Natural killer cell (primary cell): ENCODE measurements around the gene COPZ2. TPM values are rescaled to one million over a fixed set of nuclear protein-coding genes. Genes with fewer than 3 reads are reported as not detected.

Source experiments
- ATAC-seq, 3 donors: fragments of 150-1000 bp in 2 of 3; fragments of 200-7000 bp in 1 of 3; cut with Tn5 transposase; 1 replicate in 1 of 3; 2 replicates in 2 of 3; pipeline ENCODE4 v1.10.0; 2021; ENCODE audit warnings: mild to moderate bottlenecking in 2 of 3, moderate library complexity in 2 of 3
- DNase-seq, 2 donors: peaks; one replicate each; pipeline versions ENCODE4 v3.0.0 to v3.0.0-alpha.2; 2013 to 2021; ENCODE audit warnings: mixed read lengths in 1 of 2
- H3K27ac ChIP-seq: one replicate; pipeline ENCODE4 v1.5.1; 2013; ENCODE audit warnings: mild to moderate bottlenecking, low read length
- H3K27me3 ChIP-seq: one replicate; pipeline ENCODE4 v1.6.1; 2013; ENCODE audit warnings: low read length; ENCODE audit not compliant: control insufficient read depth, insufficient read depth
- H3K36me3 ChIP-seq: one replicate; pipeline ENCODE4 v1.6.1; 2013; ENCODE audit warnings: low read length; ENCODE audit not compliant: control insufficient read depth, insufficient read depth
- H3K4me1 ChIP-seq: one replicate; pipeline ENCODE4 v1.6.1; 2013; ENCODE audit warnings: low read length; ENCODE audit not compliant: control insufficient read depth, insufficient read depth
- H3K4me3 ChIP-seq: one replicate; pipeline ENCODE4 v1.5.1; 2013; ENCODE audit warnings: low read length
- H3K9me3 ChIP-seq: one replicate; pipeline ENCODE4 v1.6.1; 2013; ENCODE audit warnings: low read length; ENCODE audit not compliant: control insufficient read depth, insufficient read depth
- H3K27ac Mint-ChIP-seq, 2 donors: one replicate each; pipeline ENCODE4 v1.8.0; 2022; ENCODE audit warnings: mild to moderate bottlenecking in 2 of 2, mixed read lengths in 2 of 2, moderate library complexity in 1 of 2
- H3K27me3 Mint-ChIP-seq, 2 donors: one replicate each; pipeline ENCODE4 v1.8.0; 2022; ENCODE audit warnings: low read depth in 2 of 2, mixed read lengths in 2 of 2
- H3K36me3 Mint-ChIP-seq: one replicate; pipeline ENCODE4 v1.8.0; 2022; ENCODE audit warnings: mixed read lengths
- H3K4me1 Mint-ChIP-seq, 2 donors: one replicate each; pipeline ENCODE4 v1.8.0; 2022; ENCODE audit warnings: mixed read lengths in 2 of 2
- H3K4me3 Mint-ChIP-seq: one replicate; pipeline ENCODE4 v1.8.0; 2022; ENCODE audit warnings: mild to moderate bottlenecking, moderate library complexity, mixed read lengths
- H3K9me3 Mint-ChIP-seq, 2 donors: one replicate each; pipeline ENCODE4 v1.8.0; 2022; ENCODE audit warnings: mixed read lengths in 2 of 2
- CTCF ChIP-seq: fragments of 200-600 bp; IDR thresholded peaks from one replicate; pipeline ENCODE4 v1.8.0; 2022; ENCODE audit warnings: antibody characterized with exemption
- WGBS: methylation state at CpG from one replicate; pipeline ENCODE4 v1.1.7; 2013; ENCODE audit warnings: missing lambda C conversion rate; ENCODE audit not compliant: insufficient coverage; 5-methylcytosine and 5-hydroxymethylcytosine counted together
- intact Hi-C: fragments of 100-400 bp; cut with micrococcal nuclease; formaldehyde crosslinking; loops from one replicate; pipeline ENCODE4 v1.14.2; 2022
- total RNA-seq, 4 donors: library from RNA; stranded (reverse); fragments of 120-200 nt in 1 of 4; gene quantifications; one replicate each; pipeline versions ENCODE4 v1.2.3 to v1.2.4, GENCODE V29; 2013 to 2022

COPZ2 gene
- total RNA-seq, 3 donors from 2014 or later (not counting 1 experiment from before 2014, with no cell fraction given) = 15.9 to 19.1 (median 16.5) TPM

- no peaks in the 10 kb centered on the region for H3K27me3 ChIP-seq
- H3K27ac ChIP-seq = no peak overlapping the region
- peaks cover 2 to 3% of the 10 kb centered on the region in 2 donors for H3K4me1 Mint-ChIP-seq
- DNase-seq = no peak
- H3K27ac Mint-ChIP-seq = no peak overlapping the region
- peaks cover 4% of the 10 kb centered on the region for H3K4me1 ChIP-seq
- H3K27me3 Mint-ChIP-seq = no peaks in the 10 kb centered on the region
- H3K9me3 ChIP-seq = no peaks in the 10 kb centered on the region
- H3K4me3 Mint-ChIP-seq = no peak overlapping the region
- ATAC-seq = no peak
- H3K9me3 Mint-ChIP-seq = no peaks in the 10 kb centered on the region
- H3K36me3 ChIP-seq = no peaks in the 10 kb centered on the region
- TF ChIP-seq CTCF = no peak
- H3K4me3 ChIP-seq = no peak overlapping the region
- intact Hi-C loops = no loop called here
- 89% methylated on average over 4 of the region's 4 CpGs for WGBS
- H3K36me3 Mint-ChIP-seq = no peaks in the 10 kb centered on the region
Measured at GRCh38 chr17:47994724-47995123, 42.9 kb downstream of the COPZ2 start.

- H3K4me1 Mint-ChIP-seq = peaks cover 10% of the 10 kb centered on the region in 2 donors
- 85% methylated on average over 5 of the region's 5 CpGs for WGBS
- intact Hi-C loops = no loop called here
- no peaks in the 10 kb centered on the region for H3K9me3 ChIP-seq
- H3K4me3 ChIP-seq = no peak overlapping the region
- H3K27me3 Mint-ChIP-seq = no peaks in the 10 kb centered on the region
- H3K27ac Mint-ChIP-seq = no peak overlapping the region
- H3K36me3 ChIP-seq = no peaks in the 10 kb centered on the region
- ATAC-seq (no peak), DNase-seq (no peak)
- peaks cover 11% of the 10 kb centered on the region for H3K4me1 ChIP-seq
- no peaks in the 10 kb centered on the region for H3K9me3 Mint-ChIP-seq
- H3K36me3 Mint-ChIP-seq = no peaks in the 10 kb centered on the region
- no peak overlapping the region for H3K4me3 Mint-ChIP-seq
- no peaks in the 10 kb centered on the region for H3K27me3 ChIP-seq
- no peak for TF ChIP-seq CTCF
- H3K27ac ChIP-seq = no peak overlapping the region
Measured at GRCh38 chr17:47993964-47994363, 43.6 kb downstream of the COPZ2 start.

GRCh38 chr17:47993031-47993564 lies 44.5 kb downstream of the COPZ2 start:
- no peak for TF ChIP-seq CTCF
- ATAC-seq (no peak), DNase-seq (no peak)
- no peaks in the 10 kb centered on the region for H3K27me3 ChIP-seq
- Mint-ChIP-seq H3K36me3 (no peaks in the 10 kb centered on the region), H3K9me3 (no peaks in the 10 kb centered on the region), H3K27me3 (no peaks in the 10 kb centered on the region), H3K27ac (no peak overlapping the region), H3K4me3 (no peak overlapping the region), H3K4me1 (peaks cover 16% of the 10 kb centered on the region in 2 donors)
- 74% methylated on average over 6 of the region's 9 CpGs for WGBS
- intact Hi-C loops = no loop called here
- H3K4me1 ChIP-seq = peaks cover 18% of the 10 kb centered on the region
- H3K36me3 ChIP-seq = no peaks in the 10 kb centered on the region
- H3K4me3 ChIP-seq = no peak overlapping the region
- H3K27ac ChIP-seq = no peak overlapping the region
- no peaks in the 10 kb centered on the region for H3K9me3 ChIP-seq

- 81% methylated on average over 4 of the region's 4 CpGs for WGBS
- no peaks in the 10 kb centered on the region for H3K27me3 Mint-ChIP-seq
- peaks cover 16% of the 10 kb centered on the region in 2 donors for H3K4me1 Mint-ChIP-seq
- H3K4me1 ChIP-seq = peaks cover 22% of the 10 kb centered on the region
- H3K9me3 Mint-ChIP-seq = no peaks in the 10 kb centered on the region
- no peaks in the 10 kb centered on the region for H3K9me3 ChIP-seq
- intact Hi-C loops = no loop called here
- H3K27me3 ChIP-seq = no peaks in the 10 kb centered on the region
- DNase-seq (no peak), ATAC-seq (no peak)
- no peak overlapping the region for H3K27ac Mint-ChIP-seq
- no peaks in the 10 kb centered on the region for H3K36me3 ChIP-seq
- TF ChIP-seq CTCF = no peak
- H3K4me3 Mint-ChIP-seq = no peak overlapping the region
- H3K4me3 ChIP-seq = no peak overlapping the region
- H3K27ac ChIP-seq = no peak overlapping the region
- no peaks in the 10 kb centered on the region for H3K36me3 Mint-ChIP-seq
Measured at GRCh38 chr17:47992216-47992615, 45.4 kb downstream of the COPZ2 start.
